Peyer's patch (tissue), 4 donors: ENCODE data around the gene CYTL1.

ENCODE experiments used
- POLR2A ChIP-seq, 2 donors: fragments of 450-650 bp; IDR thresholded peaks; one replicate each; pipeline ENCODE4 v1.5.1; 2017; ENCODE audit warnings: antibody characterized with exemption in 2 of 2, mild to moderate bottlenecking in 2 of 2, moderate library complexity in 2 of 2
- TF ChIP-seq, protein P1 (sequence below), 6 experiments: fragments of 450-650 bp in 4 of 6; fragments of 200-600 bp in 2 of 6; sonication (generic) in 1 of 6; IDR thresholded peaks; one replicate each; pipeline ENCODE4 v1.5.1; 2017 to 2019; ENCODE audit warnings: antibody characterized with exemption in 6 of 6, mild to moderate bottlenecking in 3 of 6, moderate library complexity in 1 of 6

DNA sequence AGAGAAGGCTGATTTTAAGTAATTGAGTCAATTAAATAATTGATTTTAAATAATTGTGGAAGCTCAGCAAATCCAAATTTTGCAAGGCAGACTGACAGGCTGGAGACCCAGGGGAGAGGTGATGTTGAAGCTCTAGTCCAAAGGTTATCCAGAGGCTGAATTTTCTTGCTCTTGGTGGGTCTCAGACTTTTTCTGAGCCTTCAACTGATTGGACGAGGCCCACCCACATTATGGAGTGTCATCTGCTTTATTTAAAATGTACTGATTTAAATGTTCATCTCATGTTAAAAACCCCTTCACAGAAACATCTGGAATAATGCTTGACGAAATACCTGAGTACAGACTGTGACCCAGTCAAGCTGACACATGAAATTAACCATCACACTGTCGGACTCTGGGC lies 11.7 kb upstream of the CYTL1 start:
- TF ChIP-seq, protein P1, sequence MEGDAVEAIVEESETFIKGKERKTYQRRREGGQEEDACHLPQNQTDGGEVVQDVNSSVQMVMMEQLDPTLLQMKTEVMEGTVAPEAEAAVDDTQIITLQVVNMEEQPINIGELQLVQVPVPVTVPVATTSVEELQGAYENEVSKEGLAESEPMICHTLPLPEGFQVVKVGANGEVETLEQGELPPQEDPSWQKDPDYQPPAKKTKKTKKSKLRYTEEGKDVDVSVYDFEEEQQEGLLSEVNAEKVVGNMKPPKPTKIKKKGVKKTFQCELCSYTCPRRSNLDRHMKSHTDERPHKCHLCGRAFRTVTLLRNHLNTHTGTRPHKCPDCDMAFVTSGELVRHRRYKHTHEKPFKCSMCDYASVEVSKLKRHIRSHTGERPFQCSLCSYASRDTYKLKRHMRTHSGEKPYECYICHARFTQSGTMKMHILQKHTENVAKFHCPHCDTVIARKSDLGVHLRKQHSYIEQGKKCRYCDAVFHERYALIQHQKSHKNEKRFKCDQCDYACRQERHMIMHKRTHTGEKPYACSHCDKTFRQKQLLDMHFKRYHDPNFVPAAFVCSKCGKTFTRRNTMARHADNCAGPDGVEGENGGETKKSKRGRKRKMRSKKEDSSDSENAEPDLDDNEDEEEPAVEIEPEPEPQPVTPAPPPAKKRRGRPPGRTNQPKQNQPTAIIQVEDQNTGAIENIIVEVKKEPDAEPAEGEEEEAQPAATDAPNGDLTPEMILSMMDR (IDR thresholded peaks at IDR 0.05), result no peak
- no peak for TF ChIP-seq POLR2A (IDR thresholded peaks at IDR 0.05)
